Measurements from ENCODE around the gene CYTIP. TPM values are rescaled to one million over a fixed set of nuclear protein-coding genes. Genes with fewer than 3 reads are reported as not detected.

Gene CYTIP
- total RNA-seq, 1 donor from 2014 or later, result not detected

DNA sequence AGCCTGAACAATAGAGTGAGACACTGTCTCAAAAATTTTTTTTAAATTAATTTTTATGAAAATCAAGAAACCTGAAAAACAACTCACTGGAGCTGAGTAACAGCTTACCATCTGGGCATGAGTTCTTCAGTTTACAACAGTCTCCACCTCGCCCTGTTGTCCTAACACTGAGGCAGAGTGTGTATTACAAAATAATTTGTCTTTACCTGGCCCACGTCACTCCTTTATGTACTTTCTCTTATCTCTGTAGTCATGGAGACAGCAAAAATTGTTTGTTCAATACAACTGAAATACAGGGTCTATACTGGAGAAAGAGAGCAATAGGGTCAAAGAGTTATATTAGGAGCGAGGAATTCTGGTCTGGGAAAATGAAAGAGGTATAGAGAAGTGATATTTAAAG lies 48.1 kb downstream of the CYTIP start:
- Mint-ChIP-seq H3K4me3 (no peak overlapping the region), H3K27ac (no peak overlapping the region), H3K36me3 (no peaks in the 10 kb centered on the region), H3K4me1 (no peaks in the 10 kb centered on the region), H3K27me3 (ENCODE audit: low read depth) (peaks cover 6% of the 10 kb centered on the region), H3K9me3 (peaks cover 6% of the 10 kb centered on the region)
- DNase-seq (ENCODE audit: low spot score in 2 of 2, unreplicated experiment in 2 of 2), result no peak
- TF ChIP-seq, protein P1, sequence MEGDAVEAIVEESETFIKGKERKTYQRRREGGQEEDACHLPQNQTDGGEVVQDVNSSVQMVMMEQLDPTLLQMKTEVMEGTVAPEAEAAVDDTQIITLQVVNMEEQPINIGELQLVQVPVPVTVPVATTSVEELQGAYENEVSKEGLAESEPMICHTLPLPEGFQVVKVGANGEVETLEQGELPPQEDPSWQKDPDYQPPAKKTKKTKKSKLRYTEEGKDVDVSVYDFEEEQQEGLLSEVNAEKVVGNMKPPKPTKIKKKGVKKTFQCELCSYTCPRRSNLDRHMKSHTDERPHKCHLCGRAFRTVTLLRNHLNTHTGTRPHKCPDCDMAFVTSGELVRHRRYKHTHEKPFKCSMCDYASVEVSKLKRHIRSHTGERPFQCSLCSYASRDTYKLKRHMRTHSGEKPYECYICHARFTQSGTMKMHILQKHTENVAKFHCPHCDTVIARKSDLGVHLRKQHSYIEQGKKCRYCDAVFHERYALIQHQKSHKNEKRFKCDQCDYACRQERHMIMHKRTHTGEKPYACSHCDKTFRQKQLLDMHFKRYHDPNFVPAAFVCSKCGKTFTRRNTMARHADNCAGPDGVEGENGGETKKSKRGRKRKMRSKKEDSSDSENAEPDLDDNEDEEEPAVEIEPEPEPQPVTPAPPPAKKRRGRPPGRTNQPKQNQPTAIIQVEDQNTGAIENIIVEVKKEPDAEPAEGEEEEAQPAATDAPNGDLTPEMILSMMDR (IDR thresholded peaks at IDR 0.05; ENCODE audit: unreplicated experiment), result no peak

DNA sequence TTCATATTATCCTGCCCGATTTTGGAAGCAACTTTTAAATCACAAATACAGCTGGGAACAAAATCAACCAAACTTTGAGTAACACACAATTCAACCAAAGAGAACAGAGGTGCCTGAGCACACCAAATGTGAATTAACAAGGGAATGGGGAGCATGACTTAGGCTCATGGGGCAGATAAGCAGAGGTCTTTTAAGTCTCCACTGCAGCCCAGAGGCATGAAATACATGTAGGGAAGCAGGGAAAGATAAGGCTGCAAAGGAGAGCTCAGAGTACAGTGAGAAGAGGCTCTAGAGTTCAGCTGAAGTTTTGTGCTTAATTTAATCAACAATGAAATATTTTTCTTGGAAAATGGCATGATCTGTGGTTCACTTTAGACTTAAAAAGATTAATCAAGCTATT lies 49.0 kb downstream of the CYTIP start:
- no peak overlapping the region for H3K27ac Mint-ChIP-seq
- no peaks in the 10 kb centered on the region for H3K36me3 Mint-ChIP-seq
- peaks cover 6% of the 10 kb centered on the region for H3K27me3 Mint-ChIP-seq (ENCODE audit: low read depth)
- DNase-seq (ENCODE audit: low spot score in 2 of 2, unreplicated experiment in 2 of 2), result no peak
- TF ChIP-seq, protein P1 (IDR thresholded peaks at IDR 0.05; ENCODE audit: unreplicated experiment), result no peak
- H3K4me1 Mint-ChIP-seq, result no peaks in the 10 kb centered on the region
- peaks cover 6% of the 10 kb centered on the region for H3K9me3 Mint-ChIP-seq
- no peak overlapping the region for H3K4me3 Mint-ChIP-seq

DNA sequence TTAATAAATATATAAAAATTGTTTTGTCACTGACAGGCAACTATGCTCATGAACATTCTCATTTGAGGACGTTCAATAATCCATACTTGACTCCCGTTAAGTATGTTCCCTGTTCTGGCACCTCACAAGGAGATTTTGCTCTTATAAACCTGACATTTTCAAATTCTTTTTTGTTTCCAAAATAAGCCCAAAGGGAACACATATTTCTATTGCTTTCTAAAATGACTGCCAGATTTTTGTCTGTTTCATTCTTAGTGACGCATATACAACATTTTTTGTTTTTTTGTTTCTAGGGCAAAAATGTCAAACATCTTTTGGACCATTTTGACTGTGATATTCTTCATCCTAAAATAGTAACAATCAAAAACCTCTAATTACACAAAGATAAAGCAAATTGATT lies 50.5 kb downstream of the CYTIP start:
- peaks cover 6% of the 10 kb centered on the region for H3K27me3 Mint-ChIP-seq (ENCODE audit: low read depth)
- H3K27ac Mint-ChIP-seq, result no peak overlapping the region
- H3K36me3 Mint-ChIP-seq, result no peaks in the 10 kb centered on the region
- H3K9me3 Mint-ChIP-seq, result peaks cover 11% of the 10 kb centered on the region
- TF ChIP-seq, protein P1 (IDR thresholded peaks at IDR 0.05; ENCODE audit: unreplicated experiment), result no peak
- no peak overlapping the region for H3K4me3 Mint-ChIP-seq
- DNase-seq (ENCODE audit: low spot score in 2 of 2, unreplicated experiment in 2 of 2), result no peak
- no peaks in the 10 kb centered on the region for H3K4me1 Mint-ChIP-seq

DNA sequence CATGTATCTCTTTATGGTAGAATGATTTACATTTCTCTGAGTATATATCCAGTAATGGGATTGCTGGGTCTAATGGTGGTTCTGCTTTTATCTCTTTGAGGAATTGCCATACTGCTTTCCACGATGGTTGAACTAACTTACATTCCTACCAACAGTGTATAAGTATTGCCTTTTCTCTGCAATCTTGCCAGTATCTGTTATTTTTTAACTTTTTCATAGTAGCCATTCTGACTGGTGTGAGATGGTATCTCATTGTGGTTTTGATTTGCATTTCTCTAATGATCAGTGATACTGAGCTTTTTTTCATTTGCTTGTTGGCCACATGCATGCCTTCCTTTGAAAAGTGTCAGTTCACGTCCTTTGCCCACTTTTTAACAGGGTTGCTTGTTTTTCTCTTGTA lies 55.1 kb downstream of the CYTIP start:
- Mint-ChIP-seq H3K4me1 (no peaks in the 10 kb centered on the region), H3K4me3 (no peak overlapping the region), H3K36me3 (no peaks in the 10 kb centered on the region), H3K27me3 (ENCODE audit: low read depth) (peaks cover 6% of the 10 kb centered on the region), H3K27ac (no peak overlapping the region), H3K9me3 (peaks cover 16% of the 10 kb centered on the region)
- no peak for DNase-seq (ENCODE audit: low spot score in 2 of 2, unreplicated experiment in 2 of 2)
- TF ChIP-seq, protein P1 (IDR thresholded peaks at IDR 0.05; ENCODE audit: unreplicated experiment), result no peak

DNA sequence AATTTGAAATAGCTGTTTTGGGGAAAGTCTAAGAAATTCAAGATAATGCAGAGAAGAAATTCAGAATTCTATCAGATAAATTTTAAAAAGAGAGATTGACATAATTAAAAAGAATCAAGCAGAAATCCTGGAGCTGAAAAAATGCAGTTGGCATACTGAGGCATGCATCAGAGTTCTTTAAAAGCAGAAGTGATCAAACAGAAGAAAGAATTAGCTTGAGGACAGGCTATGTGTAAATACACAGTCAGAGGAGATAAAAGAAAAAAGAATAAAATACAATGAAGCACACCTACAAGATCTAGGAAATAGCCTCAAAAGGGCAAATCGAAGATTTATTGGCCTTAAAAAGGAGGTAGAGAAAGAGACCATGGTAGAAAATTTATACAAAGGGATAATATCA lies 57.1 kb downstream of the CYTIP start:
- no peak overlapping the region for H3K4me3 Mint-ChIP-seq
- peaks cover 16% of the 10 kb centered on the region for H3K9me3 Mint-ChIP-seq
- DNase-seq (ENCODE audit: low spot score in 2 of 2, unreplicated experiment in 2 of 2), result no peak
- H3K27me3 Mint-ChIP-seq (ENCODE audit: low read depth), result peaks cover 7% of the 10 kb centered on the region
- H3K36me3 Mint-ChIP-seq, result no peaks in the 10 kb centered on the region
- TF ChIP-seq, protein P1 (IDR thresholded peaks at IDR 0.05; ENCODE audit: unreplicated experiment), result no peak
- no peaks in the 10 kb centered on the region for H3K4me1 Mint-ChIP-seq
- no peak overlapping the region for H3K27ac Mint-ChIP-seq

DNA sequence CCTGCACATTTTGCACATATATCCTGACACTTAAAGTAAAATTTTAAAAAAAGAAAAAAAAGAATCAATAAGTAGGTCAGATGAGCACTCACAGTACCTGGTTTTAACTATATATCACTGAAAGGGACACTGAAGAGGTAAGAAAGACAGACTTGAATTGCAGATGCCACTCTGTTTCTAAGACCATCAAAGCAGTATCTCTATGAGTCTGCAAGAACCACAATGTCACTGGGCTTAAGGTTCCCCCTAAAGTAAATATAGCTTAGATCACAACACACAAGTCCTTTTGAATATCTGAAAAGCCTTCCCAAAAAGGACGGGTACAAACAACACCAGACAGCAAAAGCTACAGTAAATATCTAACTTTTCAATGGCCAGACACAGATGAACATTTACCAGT lies 57.6 kb downstream of the CYTIP start:
- Mint-ChIP-seq H3K4me1 (no peaks in the 10 kb centered on the region), H3K4me3 (no peak overlapping the region), H3K9me3 (peaks cover 16% of the 10 kb centered on the region), H3K27ac (no peak overlapping the region), H3K27me3 (ENCODE audit: low read depth) (peaks cover 4% of the 10 kb centered on the region), H3K36me3 (no peaks in the 10 kb centered on the region)
- DNase-seq (ENCODE audit: low spot score in 2 of 2, unreplicated experiment in 2 of 2), result no peak
- TF ChIP-seq, protein P1 (IDR thresholded peaks at IDR 0.05; ENCODE audit: unreplicated experiment), result no peak

Data from mesothelial cell of epicardium (in vitro differentiated cells).